Measurements from ENCODE around the gene TADA3.
A peak's percentile ranks its signal among the peaks of the same experiment; 100 is the strongest.

The TADA3 gene

DNA sequence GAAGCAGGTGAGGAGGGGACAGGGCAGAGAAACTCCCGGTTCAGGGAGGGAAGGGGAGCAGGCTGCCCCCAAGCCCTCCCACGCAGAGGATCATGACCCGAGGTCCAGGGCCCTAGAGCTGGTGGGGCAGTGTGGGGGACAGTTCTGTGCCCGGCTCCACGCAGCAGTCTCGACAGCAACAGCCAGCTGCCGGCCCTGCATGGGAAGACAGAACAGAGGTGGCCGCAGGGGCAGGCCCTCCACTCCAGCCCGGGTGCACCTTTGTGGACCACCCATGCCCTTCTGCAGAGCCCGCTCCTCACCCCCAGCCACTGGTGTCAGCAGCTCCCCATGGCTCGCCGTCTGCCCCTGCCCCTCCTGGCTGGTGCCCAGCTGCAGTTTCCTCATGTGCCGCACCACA lies 34.8 kb downstream of the TADA3 start:
- FAIRE-seq: no peak

GRCh38 chr3:9754678-9755077 lies 37.6 kb downstream of the TADA3 start:
- no peak for TF ChIP-seq SPI1 (IDR thresholded peaks at IDR 0.05; ENCODE audit: low read depth, low read length)
- TF ChIP-seq TAF1 (IDR thresholded peaks at IDR 0.05; ENCODE audit: low read depth, low read length): no peak
- no peak for TF ChIP-seq PAX5 (IDR thresholded peaks at IDR 0.05; ENCODE audit: insufficient read depth, low read length, severe bottlenecking)
- no peak for TF ChIP-seq POU2F2 (IDR thresholded peaks at IDR 0.05; ENCODE audit: low read depth, low read length)
- no peak for TF ChIP-seq POLR2AphosphoS5 (IDR thresholded peaks at IDR 0.05; ENCODE audit: low read depth, low read length)
- TF ChIP-seq POLR2A (IDR thresholded peaks at IDR 0.05; ENCODE audit: low read depth, low read length): no peak
- no peak for DNase-seq (ENCODE audit: insufficient read length, low spot score)
- FAIRE-seq: no peak

More for the DNA sequence above, 34.8 kb downstream of the TADA3 start:
- TF ChIP-seq PAX5 (IDR thresholded peaks at IDR 0.05; ENCODE audit: insufficient read depth, low read length, severe bottlenecking) (no peak), POLR2AphosphoS5 (IDR thresholded peaks at IDR 0.05; ENCODE audit: low read depth, low read length) (no peak), TAF1 (IDR thresholded peaks at IDR 0.05; ENCODE audit: low read depth, low read length) (no peak), POU2F2 (IDR thresholded peaks at IDR 0.05; ENCODE audit: low read depth, low read length) (no peak), POLR2A (IDR thresholded peaks at IDR 0.05; ENCODE audit: low read depth, low read length) (no peak), SPI1 (IDR thresholded peaks at IDR 0.05; ENCODE audit: low read depth, low read length) (no peak)
- no peak for DNase-seq (ENCODE audit: insufficient read length, low spot score)

DNA sequence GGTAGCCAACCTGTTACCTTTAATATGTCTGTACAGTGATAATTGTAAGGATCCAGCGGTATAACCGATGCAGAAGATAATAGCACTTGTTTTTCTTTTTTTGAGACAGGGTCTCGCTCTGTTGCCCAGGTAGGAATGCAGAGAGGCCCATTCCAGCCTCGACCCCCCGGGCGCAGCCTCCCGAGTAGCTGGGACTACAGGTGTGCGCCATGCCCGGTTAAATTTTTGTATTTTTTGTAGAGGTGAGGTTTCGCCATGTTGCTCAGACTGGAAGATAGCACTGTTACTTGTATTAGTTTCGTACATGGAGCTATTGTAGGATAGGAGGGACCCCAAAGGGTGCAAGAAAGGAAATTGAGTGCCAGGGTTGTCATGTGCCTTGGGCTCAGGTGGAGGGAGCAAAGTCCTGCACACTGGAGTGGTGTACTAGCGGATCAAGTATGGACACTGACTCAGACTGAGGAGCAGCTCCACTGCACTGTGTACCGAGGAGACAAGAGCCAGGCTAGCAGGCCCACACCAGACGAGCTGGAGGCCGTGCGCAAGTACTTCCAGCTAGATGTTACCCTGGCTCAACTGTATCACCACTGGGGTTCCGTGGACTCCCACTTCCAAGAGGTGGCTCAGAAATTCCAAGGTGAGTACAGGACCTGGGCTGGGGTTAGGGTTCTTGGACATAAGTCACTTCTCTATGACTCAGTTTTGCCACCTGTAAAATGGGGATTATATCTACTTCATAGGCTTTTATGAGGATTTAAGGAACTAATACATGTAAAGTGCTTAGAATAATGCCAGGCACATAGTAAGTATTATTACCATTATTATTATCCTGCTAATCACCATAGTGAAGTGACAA lies 41.5 kb downstream of the TADA3 start:
- DNase-seq (ENCODE audit: insufficient read length, low spot score) (no peak), FAIRE-seq (no peak)
- TF ChIP-seq POLR2AphosphoS5 (IDR thresholded peaks at IDR 0.05; ENCODE audit: low read depth, low read length) (no peak), POLR2A (IDR thresholded peaks at IDR 0.05; ENCODE audit: low read depth, low read length) (no peak), TAF1 (IDR thresholded peaks at IDR 0.05; ENCODE audit: low read depth, low read length) (no peak), POU2F2 (IDR thresholded peaks at IDR 0.05; ENCODE audit: low read depth, low read length) (no peak), PAX5 (IDR thresholded peaks at IDR 0.05; ENCODE audit: insufficient read depth, low read length, severe bottlenecking) (no peak), SPI1 (IDR thresholded peaks at IDR 0.05; ENCODE audit: low read depth, low read length) (no peak)

- TF ChIP-seq POLR2AphosphoS5 (IDR thresholded peaks at IDR 0.05; ENCODE audit: low read depth, low read length): peak; percentile 23; the same call in 1 of the 2 replicates
- peak; percentile 36; the same call in 1 of the 2 replicates for TF ChIP-seq POU2F2 (IDR thresholded peaks at IDR 0.05; ENCODE audit: low read depth, low read length)
- TF ChIP-seq POLR2A (IDR thresholded peaks at IDR 0.05; ENCODE audit: low read depth, low read length): no peak
- no peak for TF ChIP-seq PAX5 (IDR thresholded peaks at IDR 0.05; ENCODE audit: insufficient read depth, low read length, severe bottlenecking)
- TF ChIP-seq TAF1 (IDR thresholded peaks at IDR 0.05; ENCODE audit: low read depth, low read length): peak; percentile 51; the same call in 1 of the 2 replicates
- DNase-seq (ENCODE audit: insufficient read length, low spot score) (peak; percentile 98), FAIRE-seq (peak; percentile 85)
Measured at GRCh38 chr3:9749645-9750555, 42.4 kb downstream of the TADA3 start, which contains the start of gene OGG1. Gene OGG1 (plus strand): TSS chr3:9749952. CDS start chr3:9750287, 335 bp downstream.

DNA sequence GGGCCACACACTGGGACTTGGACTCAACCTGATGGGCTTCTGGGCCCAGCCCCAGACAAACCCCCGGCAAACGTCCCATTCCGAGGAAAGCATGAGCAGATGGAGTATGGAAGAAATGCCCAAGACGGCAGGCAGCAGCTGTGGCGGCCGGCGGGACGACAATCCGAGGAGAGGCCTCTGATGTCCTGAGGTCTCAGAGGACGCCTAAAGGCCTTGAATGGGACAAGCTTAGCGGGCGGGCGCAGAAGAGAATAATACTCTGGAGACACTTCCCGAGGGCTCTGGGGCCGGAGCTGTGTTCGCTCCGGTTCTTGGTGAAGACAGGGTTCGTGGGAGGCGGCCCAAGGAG lies 43.0 kb downstream of the TADA3 start:
- DNase-seq (ENCODE audit: insufficient read length, low spot score) (no peak), FAIRE-seq (no peak)
- TF ChIP-seq SPI1 (IDR thresholded peaks at IDR 0.05; ENCODE audit: low read depth, low read length) (no peak), POLR2A (IDR thresholded peaks at IDR 0.05; ENCODE audit: low read depth, low read length) (no peak), PAX5 (IDR thresholded peaks at IDR 0.05; ENCODE audit: insufficient read depth, low read length, severe bottlenecking) (no peak), TAF1 (IDR thresholded peaks at IDR 0.05; ENCODE audit: low read depth, low read length) (no peak), POLR2AphosphoS5 (IDR thresholded peaks at IDR 0.05; ENCODE audit: low read depth, low read length) (no peak)

DNA sequence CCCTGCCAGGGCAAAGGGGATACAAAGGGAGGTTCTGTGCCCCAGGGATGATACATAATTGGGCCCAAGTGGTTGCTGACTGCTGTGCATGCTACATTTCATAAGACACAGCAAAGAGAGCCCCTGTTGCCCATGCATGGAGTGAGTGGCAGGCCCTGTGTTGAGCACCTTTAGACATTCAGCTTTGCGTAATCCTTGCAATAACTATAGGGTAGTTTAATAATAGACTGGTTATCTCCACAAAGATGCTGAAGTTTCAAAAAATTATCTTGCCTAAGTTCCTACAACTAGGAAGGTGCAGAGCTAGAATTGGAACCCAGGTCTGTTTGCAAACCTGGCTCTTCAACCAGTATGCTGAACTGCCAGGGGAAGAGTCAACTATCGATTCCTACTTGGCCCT lies 44.2 kb downstream of the TADA3 start:
- TF ChIP-seq SPI1 (IDR thresholded peaks at IDR 0.05; ENCODE audit: low read depth, low read length) (no peak), TAF1 (IDR thresholded peaks at IDR 0.05; ENCODE audit: low read depth, low read length) (no peak), PAX5 (IDR thresholded peaks at IDR 0.05; ENCODE audit: insufficient read depth, low read length, severe bottlenecking) (no peak), POLR2A (IDR thresholded peaks at IDR 0.05; ENCODE audit: low read depth, low read length) (no peak), POLR2AphosphoS5 (IDR thresholded peaks at IDR 0.05; ENCODE audit: low read depth, low read length) (no peak), POU2F2 (IDR thresholded peaks at IDR 0.05; ENCODE audit: low read depth, low read length) (no peak)
- no peak for FAIRE-seq
- DNase-seq (ENCODE audit: insufficient read length, low spot score): no peak

GRCh38 chr3:9747267-9747666 lies 45.0 kb downstream of the TADA3 start:
- no peak for FAIRE-seq
- TF ChIP-seq POLR2AphosphoS5 (IDR thresholded peaks at IDR 0.05; ENCODE audit: low read depth, low read length) (no peak), POU2F2 (IDR thresholded peaks at IDR 0.05; ENCODE audit: low read depth, low read length) (no peak), TAF1 (IDR thresholded peaks at IDR 0.05; ENCODE audit: low read depth, low read length) (no peak), PAX5 (IDR thresholded peaks at IDR 0.05; ENCODE audit: insufficient read depth, low read length, severe bottlenecking) (no peak), SPI1 (IDR thresholded peaks at IDR 0.05; ENCODE audit: low read depth, low read length) (no peak), POLR2A (IDR thresholded peaks at IDR 0.05; ENCODE audit: low read depth, low read length) (no peak)
- no peak for DNase-seq (ENCODE audit: insufficient read length, low spot score)

GRCh38 chr3:9746330-9746729 lies 45.9 kb downstream of the TADA3 start:
- DNase-seq (ENCODE audit: insufficient read length, low spot score): no peak
- TF ChIP-seq POLR2A (IDR thresholded peaks at IDR 0.05; ENCODE audit: low read depth, low read length) (no peak), POU2F2 (IDR thresholded peaks at IDR 0.05; ENCODE audit: low read depth, low read length) (no peak), TAF1 (IDR thresholded peaks at IDR 0.05; ENCODE audit: low read depth, low read length) (no peak), POLR2AphosphoS5 (IDR thresholded peaks at IDR 0.05; ENCODE audit: low read depth, low read length) (no peak), SPI1 (IDR thresholded peaks at IDR 0.05; ENCODE audit: low read depth, low read length) (no peak), PAX5 (IDR thresholded peaks at IDR 0.05; ENCODE audit: insufficient read depth, low read length, severe bottlenecking) (no peak)
- FAIRE-seq: no peak

- no peak for FAIRE-seq
Measured at GRCh38 chr3:9745521-9745920, 46.8 kb downstream of the TADA3 start.

More at GRCh38 chr3:9745521-9745920, 46.8 kb downstream of the TADA3 start:
- no peak for DNase-seq (ENCODE audit: insufficient read length, low spot score)
- TF ChIP-seq POLR2A (IDR thresholded peaks at IDR 0.05; ENCODE audit: low read depth, low read length) (no peak), POU2F2 (IDR thresholded peaks at IDR 0.05; ENCODE audit: low read depth, low read length) (no peak), PAX5 (IDR thresholded peaks at IDR 0.05; ENCODE audit: insufficient read depth, low read length, severe bottlenecking) (no peak), SPI1 (IDR thresholded peaks at IDR 0.05; ENCODE audit: low read depth, low read length) (no peak), TAF1 (IDR thresholded peaks at IDR 0.05; ENCODE audit: low read depth, low read length) (no peak), POLR2AphosphoS5 (IDR thresholded peaks at IDR 0.05; ENCODE audit: low read depth, low read length) (no peak)

Measured in GM12891 (cell line).